HT1080 (cell line): ENCODE results near the gene TMPRSS11A. TPM values are rescaled to one million over a fixed set of nuclear protein-coding genes. Genes with fewer than 3 reads are reported as not detected.

Source experiments
- DNase-seq: peaks from one replicate; pipeline ENCODE4 v3.0.0-alpha.2; 2015; ENCODE audit warnings: low read depth
- polyA plus RNA-seq, 2 experiments: library from polyadenylated mRNA; depleted of rRNA; stranded (reverse); fragments of >200 nt; gene quantifications; 2 replicates each; pipeline ENCODE4 v1.2.3, GENCODE V29; 2015
- total RNA-seq: library from RNA; depleted of rRNA; stranded (reverse); fragments of >200 nt; shearing (Covaris generic); gene quantifications from 2 replicates; pipeline ENCODE4 v1.2.3, GENCODE V29; 2014; rRNA removed

The TMPRSS11A gene, protein sequence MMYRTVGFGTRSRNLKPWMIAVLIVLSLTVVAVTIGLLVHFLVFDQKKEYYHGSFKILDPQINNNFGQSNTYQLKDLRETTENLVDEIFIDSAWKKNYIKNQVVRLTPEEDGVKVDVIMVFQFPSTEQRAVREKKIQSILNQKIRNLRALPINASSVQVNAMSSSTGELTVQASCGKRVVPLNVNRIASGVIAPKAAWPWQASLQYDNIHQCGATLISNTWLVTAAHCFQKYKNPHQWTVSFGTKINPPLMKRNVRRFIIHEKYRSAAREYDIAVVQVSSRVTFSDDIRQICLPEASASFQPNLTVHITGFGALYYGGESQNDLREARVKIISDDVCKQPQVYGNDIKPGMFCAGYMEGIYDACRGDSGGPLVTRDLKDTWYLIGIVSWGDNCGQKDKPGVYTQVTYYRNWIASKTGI
- total RNA-seq, result not detected in 2 replicates
- 0.03 TPM in 1 of 2 replicates, not detected in the other for polyA plus RNA-seq (2015; cell fraction: cytosol; rRNA removed)
- polyA plus RNA-seq (2015; cell fraction: nucleus; rRNA removed), result not detected in 2 replicates

DNA sequence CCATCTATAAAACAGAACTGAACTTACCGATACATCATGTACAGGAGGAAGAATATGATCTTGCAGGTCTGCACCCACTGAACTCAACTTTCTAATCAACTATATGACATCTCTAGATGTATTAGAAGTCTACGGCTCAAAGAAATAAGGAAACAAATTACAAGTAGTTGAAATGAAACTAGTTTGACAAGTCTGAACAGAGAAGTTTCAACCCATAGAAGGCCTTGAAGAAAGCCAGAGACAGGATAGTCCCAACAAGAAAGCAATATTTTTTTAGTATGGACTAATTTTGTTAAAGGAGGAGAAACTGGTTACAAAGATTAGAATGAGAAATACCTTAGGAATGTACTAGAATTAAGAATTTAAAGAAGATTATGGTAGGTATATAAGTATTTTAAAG, at the start of gene TMPRSS11A:
Gene TMPRSS11A, minus strand, starts transcription at position 138 of the 400 bp plus-strand sequence. Its CDS starts 100 bp downstream, at position 38.
- no peak for DNase-seq

DNA sequence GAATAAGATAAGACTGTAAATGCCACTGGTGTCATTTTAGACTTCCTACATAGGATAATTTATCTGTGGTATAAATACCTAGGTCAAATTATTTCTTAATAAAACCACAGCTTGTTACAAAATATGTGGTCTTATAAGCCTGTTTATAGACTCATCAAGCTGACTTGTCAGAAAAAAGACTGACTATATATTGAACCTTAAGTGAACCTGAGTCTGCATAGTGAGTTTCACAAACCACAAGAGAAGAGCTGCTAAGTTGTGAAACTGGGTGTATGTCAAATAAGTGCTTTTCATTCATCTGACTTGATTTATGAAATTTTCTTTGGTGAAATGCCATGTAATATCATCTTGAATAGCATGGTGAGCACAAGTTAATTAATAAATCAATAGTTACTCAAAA, 48.4 kb upstream of the TMPRSS11A start:
- no peak for DNase-seq

DNA sequence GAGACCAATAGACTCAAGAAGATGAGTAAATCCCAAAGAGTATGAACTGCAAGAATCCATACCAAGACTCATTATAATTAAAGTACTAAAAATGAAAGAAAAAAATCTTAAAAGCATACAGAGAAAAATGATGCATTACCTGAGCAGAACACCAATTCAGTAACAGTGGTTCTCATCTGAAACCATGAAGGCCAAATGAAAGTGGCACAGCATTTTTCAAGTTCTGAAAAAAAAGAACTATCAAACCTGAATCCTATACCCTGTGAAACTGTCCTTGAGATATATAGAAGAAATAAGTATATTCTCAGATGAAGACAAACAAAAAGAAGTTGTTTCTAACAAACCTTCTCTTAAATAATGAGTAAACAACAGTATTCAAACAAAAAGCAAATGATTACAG, 39.6 kb upstream of the TMPRSS11A start:
- DNase-seq, result no peak

DNA sequence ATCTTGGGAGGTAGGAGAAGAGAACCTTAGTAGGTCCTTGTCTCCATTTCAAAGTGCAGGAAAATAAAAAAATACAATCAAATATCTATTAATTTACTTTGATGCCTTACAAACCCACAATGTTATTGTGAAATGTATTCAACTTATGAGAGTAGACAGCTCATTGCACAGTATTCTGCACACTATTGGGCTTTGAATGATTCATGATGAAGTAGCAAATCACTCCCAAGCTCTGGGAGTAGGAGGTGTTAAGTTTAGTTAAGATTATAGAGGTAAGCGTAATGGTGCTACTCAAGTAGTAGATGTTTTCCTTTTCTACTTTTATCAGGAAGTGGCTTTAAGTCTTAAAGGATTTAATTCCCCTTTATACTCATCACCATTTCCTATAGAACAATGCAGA, 32.8 kb upstream of the TMPRSS11A start:
- DNase-seq, result no peak

DNA sequence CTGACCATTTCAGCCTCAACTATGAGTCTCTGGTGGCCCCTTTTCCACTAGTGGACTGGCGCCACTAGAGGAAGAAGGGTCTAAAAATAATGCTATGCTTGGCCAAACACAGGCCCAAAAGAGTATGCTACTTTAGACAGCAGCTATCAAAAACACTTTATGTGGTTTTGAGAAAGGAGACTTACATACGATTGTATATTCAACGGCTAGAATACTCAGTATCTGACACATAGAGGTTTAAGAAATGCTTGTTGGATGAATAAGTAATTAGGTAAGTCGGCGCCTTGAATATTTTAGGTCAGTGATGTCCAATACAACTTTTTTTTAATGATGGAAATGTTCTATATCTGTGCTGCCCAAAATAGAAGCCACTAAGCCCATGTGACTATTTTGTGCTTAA, 25.7 kb upstream of the TMPRSS11A start:
- no peak for DNase-seq

DNA sequence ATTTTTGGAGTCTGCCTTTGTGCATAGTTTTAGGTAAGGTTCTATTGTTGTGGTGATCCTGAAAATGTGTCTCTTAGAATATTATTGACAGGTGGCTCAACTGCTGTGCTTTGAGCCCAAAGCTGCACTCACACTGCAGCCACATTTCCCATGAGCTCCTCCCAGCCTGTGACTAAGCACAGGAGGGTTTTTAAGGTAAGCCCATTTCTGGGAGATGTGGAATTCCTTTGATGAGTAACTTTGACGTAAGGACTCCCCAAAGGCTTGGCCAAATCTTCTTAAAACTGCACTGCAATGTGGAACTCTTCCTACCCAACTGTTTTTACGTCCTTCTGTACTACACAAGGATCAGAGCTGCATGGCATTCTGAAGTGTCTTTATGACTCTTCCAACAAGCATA, 20.0 kb upstream of the TMPRSS11A start:
- DNase-seq, result peak; percentile 49

DNA sequence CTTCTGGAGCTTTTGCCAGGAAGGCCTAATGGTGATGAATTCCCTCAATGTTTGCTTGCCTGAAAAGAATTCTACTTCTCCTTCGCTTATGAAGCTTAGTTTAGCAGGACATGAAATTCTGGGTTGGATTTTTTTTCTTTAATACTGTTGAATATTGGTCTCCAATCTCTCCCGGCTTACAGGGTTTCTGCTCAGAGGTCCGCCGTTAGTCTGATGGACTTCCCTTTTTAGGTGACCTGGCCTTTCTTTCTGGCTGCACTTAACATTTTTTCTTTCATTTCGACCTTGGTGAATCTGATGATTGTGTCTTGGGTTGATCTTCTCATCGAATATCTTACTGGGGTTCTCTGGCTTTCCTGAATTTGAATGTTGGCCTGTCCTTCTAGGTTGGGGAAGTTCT, 17.2 kb upstream of the TMPRSS11A start:
- DNase-seq, result no peak

DNA sequence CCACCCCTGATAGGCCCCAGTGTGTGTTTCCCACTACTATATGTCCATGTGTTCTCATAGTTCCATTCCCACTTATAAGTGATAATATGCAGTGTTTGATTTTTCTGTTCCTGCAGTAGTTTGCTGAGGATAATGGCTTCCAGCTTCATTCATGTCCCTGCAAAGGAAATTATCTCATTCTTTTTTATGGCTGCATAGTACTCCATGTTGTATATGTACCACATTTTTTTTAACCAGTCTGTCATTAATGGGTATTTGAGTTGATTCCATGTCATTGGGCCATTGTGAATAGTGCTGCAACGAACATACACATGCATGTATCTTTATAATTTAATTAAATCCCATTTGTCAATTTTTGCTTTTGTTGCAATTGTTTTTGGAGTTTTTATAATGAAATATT, 10.3 kb upstream of the TMPRSS11A start:
- DNase-seq, result no peak

DNA sequence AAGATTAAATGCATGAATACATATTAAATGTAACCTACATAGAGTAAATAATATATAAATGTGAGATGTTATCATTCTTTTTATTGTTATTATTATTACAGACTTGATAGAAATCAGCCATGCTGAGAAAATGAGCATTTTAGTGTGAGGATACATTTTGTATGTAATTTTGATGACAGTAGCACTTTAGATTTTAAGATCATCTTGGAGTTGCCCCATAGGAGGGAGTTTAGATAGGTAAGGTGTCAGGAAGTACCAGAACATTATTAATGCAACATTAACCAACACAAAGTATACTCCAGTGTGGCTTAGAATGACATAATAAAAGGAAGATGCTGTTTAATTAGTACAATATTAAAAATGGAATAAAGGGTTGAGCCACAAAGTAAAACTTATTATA, 8.4 kb downstream of the TMPRSS11A start:
- no peak for DNase-seq

DNA sequence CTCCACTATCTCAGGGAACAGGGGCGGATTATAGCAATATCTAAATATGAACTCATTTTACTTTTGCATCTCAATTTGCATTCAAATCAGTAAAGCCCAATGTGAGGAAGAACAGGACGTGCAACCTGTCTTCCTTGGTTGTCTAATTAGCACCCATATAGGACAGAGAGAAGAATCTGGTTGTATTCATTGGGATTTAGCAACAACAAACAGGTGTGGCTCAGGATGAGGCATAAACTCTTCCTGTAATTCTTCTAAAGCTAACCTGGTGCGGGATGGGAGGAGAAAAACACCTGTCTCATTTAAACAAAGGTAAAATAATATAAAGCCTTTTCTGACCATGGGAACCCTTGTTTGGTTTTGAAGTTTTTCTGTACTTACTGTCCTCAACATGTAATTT, 22.2 kb downstream of the TMPRSS11A start:
- DNase-seq, result no peak

DNA sequence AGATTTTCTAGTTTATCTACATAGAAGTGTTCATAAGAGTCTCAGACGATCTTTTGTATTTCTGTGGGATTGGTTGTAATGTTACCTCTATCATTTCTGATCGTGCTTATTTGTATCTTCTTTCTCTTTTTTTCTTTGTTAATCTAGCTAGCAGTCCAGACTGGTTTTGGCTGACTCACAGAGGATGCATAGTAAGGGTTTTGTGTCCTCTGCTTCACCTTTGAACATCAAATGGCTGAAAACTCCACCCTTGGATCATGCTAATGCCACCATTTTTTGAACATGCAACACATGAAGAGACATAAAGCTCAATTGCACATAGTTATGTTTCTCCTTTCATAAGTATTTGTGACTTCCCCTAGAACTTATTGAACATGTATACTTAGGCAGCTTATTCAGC, 22.8 kb downstream of the TMPRSS11A start:
- peak; percentile 18 for DNase-seq

DNA sequence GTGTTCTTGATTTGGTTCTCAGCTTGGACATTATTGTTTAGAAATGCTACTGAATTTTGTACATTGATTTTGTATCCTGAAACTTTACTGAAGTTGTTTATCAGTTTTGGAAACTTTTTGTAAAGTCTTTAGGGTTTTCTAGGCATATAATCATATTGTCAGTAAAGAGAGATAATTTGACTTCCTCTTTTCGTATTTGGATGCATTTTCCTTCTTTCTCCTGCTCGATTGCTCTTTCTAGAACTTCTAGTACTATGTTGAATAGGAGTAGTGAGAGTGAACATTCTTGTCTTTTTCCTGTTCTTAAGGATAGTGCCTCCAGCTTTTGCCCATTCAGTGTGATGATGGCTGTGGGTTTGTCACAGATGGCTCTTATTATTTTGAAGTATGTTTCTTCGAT, 24.1 kb downstream of the TMPRSS11A start:
- no peak for DNase-seq

DNA sequence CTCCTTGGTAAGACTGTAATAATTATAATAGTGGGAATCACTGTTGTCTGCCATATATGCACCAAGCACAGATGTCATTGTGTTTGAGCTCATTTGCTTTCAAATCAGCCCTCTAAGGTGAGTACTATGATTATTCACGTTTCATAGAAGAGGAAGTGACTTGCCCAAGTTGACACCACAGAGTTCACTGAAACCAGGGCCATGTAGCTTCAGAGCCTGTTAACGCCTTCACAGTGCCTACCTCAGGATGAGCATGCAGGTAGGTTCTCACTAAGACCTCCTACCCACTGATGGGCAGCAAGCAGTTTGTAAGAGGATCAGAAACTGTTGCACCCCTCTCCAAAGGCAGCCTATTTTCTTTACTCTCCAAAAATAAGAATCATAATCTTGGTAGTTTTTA, 27.4 kb downstream of the TMPRSS11A start:
- DNase-seq, result no peak

DNA sequence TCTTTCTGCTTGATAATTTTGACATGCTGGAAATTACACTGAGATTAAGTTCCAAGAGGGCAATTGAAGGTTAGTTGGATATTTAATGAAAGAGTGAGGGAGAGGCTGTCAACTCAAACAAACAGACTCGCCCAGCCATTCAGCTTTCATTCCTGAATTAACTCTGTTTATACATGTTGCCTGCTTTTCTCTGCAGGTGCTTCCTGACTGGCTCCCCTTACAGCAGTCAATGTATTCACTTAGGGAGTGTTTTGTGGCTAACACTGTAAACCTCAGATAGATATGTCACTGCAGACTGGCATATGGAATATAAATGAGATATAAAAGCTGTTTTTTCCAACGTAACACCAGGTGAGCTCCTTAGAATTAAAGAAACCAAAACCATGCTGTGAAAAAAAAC, 28.7 kb downstream of the TMPRSS11A start:
- DNase-seq, result peak; percentile 3

DNA sequence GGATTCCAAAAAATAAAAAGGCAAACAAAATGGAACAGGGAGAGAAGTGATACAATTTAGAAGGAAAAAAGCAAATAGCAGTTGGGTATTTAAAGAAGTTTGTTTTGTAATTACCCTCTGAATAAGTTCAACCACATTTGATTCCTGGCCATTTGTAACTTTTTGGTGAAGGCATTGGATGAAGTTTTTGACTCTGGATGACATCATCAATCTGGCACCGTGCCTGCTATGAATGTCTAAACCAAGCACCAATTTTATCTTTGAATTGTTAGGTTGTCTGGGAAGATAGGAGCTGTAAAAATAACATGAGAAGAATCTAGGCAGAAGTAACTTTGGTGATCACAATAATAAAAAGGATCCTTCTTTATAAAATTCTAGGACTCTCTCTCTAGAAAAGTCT, 29.5 kb downstream of the TMPRSS11A start:
- peak; percentile 6 for DNase-seq

DNA sequence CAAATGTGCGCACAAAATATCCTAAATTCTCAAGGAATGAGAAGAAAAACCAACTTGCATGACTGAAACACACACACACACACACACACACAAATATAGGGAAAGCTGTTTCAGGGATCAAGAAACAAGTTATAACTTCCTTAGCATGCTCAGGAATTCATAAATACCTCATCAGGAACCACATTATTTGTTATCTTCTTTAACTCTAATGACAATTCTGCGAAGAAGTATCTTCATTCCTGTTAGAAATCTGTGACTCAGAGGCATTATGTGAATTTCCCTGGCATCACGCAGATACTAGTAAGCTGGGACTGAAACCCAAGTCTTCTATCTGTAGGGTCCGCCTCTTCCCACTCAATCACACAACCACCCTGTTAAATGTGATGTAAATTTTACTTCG, 30.3 kb downstream of the TMPRSS11A start:
- DNase-seq, result no peak

DNA sequence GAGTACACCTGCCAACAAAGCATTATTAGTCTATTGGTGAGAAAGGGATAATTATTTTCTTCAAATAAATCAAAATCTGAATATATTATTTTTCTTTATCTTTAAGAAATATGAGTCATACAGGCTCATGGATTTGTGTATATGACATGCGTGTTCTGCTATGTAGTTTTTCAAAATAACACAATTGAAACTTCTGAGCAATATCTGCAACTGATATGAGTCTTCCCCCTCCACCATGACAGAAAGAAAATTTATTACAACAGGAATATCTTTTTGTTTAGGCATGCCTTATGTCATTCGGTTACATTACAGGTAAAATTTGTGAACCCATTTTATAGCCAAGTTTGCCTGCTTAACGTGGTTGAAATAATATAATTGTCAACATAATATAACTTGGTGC, 32.0 kb downstream of the TMPRSS11A start:
- DNase-seq, result no peak

DNA sequence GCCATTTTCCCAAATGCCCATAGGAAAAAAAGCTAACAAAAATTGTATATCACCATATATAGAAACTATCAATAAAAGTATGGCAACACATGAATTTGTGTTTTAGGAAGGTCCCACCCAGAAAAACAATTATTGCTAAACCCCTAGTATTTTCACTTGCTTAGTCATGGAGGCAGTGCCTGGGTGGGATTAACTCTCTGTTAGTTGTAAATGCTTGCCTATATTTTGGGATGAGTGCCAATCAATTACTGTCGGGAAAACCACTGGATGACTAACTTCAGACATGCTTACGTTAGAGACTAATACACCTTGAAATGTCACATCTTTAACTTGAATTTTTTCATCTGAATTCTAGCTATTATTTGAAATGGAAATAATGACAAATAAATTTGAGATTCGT, 33.9 kb downstream of the TMPRSS11A start:
- peak; percentile 87 for DNase-seq

DNA sequence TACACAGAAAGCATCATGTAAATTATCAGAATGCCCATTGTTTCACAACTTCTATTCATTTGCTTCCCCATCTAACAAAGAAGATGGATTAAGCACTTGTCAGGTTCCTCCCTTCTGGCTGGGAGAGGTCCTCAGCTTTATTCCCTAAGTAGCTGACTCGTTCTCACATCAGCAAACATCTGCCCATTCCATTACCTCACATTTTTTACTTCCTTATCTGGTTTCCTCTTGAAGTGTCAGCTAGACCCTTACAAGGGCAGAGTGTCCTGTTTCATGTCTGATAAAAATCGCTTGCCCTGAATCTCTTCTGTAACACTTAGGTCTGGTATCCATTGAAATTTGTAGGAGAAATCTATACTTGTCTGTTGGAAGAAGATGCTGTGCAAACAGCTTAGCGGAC, 34.7 kb downstream of the TMPRSS11A start:
- DNase-seq, result peak; percentile 76

DNA sequence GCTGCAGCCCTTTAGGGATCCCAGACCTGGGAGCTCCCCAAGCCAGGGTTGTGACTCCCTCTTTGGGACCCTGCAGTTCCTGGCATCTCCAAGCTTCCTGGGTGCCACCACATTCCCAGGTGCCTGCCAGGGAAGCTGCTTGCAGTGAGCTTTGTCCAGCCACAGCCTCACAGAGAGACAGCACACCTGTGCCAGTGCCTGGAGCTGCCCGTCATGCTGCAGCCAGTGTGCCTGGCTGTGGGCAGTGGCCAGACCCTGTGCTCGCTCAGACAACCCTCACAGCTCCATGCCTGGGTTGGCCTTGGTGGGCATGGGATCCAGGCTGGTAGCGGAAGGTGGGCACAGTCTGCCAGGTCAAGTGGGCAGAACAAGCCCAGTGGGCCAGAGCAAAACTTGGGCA, 36.0 kb downstream of the TMPRSS11A start:
- DNase-seq, result no peak

DNA sequence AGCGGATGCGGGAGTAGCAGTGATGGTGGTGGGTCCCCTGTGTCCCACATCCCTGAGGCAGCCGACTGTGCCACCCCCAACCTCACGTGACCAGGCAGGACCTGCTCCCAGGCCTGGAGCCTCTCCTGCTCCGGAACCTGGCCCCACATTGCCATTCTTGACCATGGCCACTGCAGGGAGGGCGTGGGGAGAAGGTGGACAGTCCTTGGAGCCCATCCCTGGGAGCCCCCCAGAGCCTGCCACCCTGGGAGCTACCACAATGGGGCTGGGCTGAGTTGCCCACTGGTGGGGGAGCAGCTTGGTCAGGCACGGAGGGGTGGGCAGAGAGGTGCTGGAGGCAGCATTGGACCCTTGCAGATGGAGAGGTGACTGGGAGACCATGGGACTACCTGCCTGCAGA, 36.8 kb downstream of the TMPRSS11A start:
- no peak for DNase-seq

DNA sequence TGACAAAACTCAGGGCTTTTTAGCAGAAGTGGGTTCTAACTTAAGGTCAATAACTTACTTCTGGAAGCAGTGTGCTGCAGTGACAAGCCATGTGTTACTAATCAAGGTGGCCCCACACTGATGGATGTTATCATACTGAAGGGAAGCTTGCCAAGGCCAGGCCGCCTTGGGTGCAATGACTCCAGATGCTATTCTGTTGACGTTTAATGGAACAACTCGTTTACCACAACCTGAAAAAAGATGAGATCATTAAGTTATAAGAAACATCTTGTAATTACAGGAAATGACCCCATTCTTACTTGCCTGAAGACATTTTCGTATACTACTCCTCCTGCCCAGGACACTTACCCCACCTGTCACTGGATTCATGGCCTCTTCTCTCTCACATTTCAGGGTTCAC, 40.6 kb downstream of the TMPRSS11A start:
- DNase-seq, result no peak

DNA sequence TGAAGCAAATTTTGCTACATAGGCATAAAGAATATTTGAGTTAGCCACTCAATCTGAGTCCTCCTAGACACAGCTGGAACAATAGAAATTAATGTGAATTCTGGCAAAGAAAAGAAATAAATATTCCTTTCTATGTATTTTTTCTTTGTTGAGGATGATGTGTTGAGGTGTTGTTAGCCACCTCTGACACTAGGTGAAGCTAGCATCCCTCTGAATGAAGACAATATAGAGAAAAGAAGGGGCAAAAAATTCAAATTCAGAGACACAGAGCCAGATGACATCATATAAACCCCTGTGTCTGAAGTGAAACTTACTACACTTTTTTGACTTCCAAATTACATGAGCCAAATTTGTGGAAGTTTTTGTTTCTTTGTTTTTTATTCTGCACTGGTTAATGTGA, 44.9 kb downstream of the TMPRSS11A start:
- DNase-seq, result peak; percentile 43
